Lung (tissue), 16 donors: Measurements from ENCODE around the gene CXXC5. TPM values are rescaled to one million over a fixed set of nuclear protein-coding genes. Genes with fewer than 3 reads are reported as not detected.
"Not testable (repeated sequence)": the region's sequence is repeated elsewhere in the genome, so short reads cannot be mapped to it uniquely, and the experiment has no call there.

Experiments used
- ATAC-seq: fragments of 200-7000 bp; cut with Tn5 transposase; one replicate; pipeline ENCODE4 v1.9.1; 2020; ENCODE audit warnings: moderate number of reproducible peaks; ENCODE audit not compliant: insufficient read depth, low FRiP score
- DNase-seq, 3 donors: peaks; one replicate each; pipeline ENCODE4 v3.0.0-alpha.2; 2013 to 2017
- H3K27ac ChIP-seq, 2 donors: one replicate each; pipeline ENCODE4 v1.5.1; 2013; ENCODE audit warnings: mild to moderate bottlenecking in 2 of 2, moderate library complexity in 2 of 2, control low read depth in 1 of 2, inconsistent platforms in 1 of 2, low read depth in 1 of 2, low read length in 1 of 2
- H3K27me3 ChIP-seq, 3 donors: one replicate each; pipeline ENCODE4 v1.5.1; 2013; ENCODE audit warnings: low read length in 2 of 3; ENCODE audit not compliant: control insufficient read depth in 3 of 3, insufficient read depth in 3 of 3
- H3K36me3 ChIP-seq, 4 donors: one replicate each; pipeline ENCODE4 v1.5.1; 2013; ENCODE audit warnings: low read length in 4 of 4, mild to moderate bottlenecking in 1 of 4, moderate library complexity in 1 of 4; ENCODE audit not compliant: control insufficient read depth in 4 of 4, insufficient read depth in 4 of 4
- H3K4me1 ChIP-seq, 5 donors: one replicate each; pipeline ENCODE4 v1.5.1; 2013; ENCODE audit warnings: low read length in 5 of 5, mild to moderate bottlenecking in 2 of 5, moderate library complexity in 1 of 5; ENCODE audit not compliant: control insufficient read depth in 5 of 5, insufficient read depth in 5 of 5
- H3K4me3 ChIP-seq: one replicate; pipeline ENCODE4 v1.5.1; 2013; ENCODE audit warnings: mild to moderate bottlenecking, control low read depth, moderate library complexity
- H3K9ac ChIP-seq, 2 donors: one replicate each; pipeline ENCODE4 v1.5.1; 2013; ENCODE audit warnings: low read length in 2 of 2, control low read depth in 1 of 2; ENCODE audit not compliant: insufficient read depth in 1 of 2
- H3K9me3 ChIP-seq, 4 donors: one replicate each; pipeline ENCODE4 v1.5.1; 2013; ENCODE audit warnings: low read length in 3 of 4, mild to moderate bottlenecking in 1 of 4, moderate library complexity in 1 of 4; ENCODE audit not compliant: control insufficient read depth in 4 of 4, insufficient read depth in 3 of 4
- CTCF ChIP-seq: IDR thresholded peaks from 2 replicates; pipeline ENCODE4 v1.5.1; 2012; ENCODE audit warnings: mild to moderate bottlenecking; ENCODE audit errors: control extremely low read depth, extremely low read depth
- WGBS, 2 donors: extraction: QIAGEN DNeasy Blood & Tissue Kit; methylation state at CpG; one replicate each; pipeline ENCODE4 v1.1.7; 2013; 5-methylcytosine and 5-hydroxymethylcytosine counted together
- long read RNA-seq, 5 donors: transcript quantifications; one replicate each; lab custom pipeline, GENCODE V29; 2026
- polyA plus RNA-seq, 2 donors: library from polyadenylated mRNA; stranded (reverse); fragments of 200-250 nt; gene quantifications; one replicate each; pipeline ENCODE4 v1.2.1, GENCODE V29; 2013
- total RNA-seq, 2 donors: library from RNA; depleted of rRNA in 1 of 2; stranded (reverse); fragments of >200 nt in 1 of 2; gene quantifications; one replicate each; pipeline ENCODE4 v1.2.1, GENCODE V29; 2014 to 2021
- donor health status: control.
- donor health status: control.
- donor health status: Bipolar disorder and iron deficiency.
- donor health status: healthy.
- donor health status: DM: yes; HTN: yes; CAD: no.

Gene CXXC5
- total RNA-seq: 10 to 100 TPM; 26.5 to 39.8 TPM
- 10 to 100 TPM; 20.7 to 23.5 TPM for polyA plus RNA-seq
- long read RNA-seq, donor 1, transcript CXXC5-201 (3 exons, 2,658 nt): major isoform, 14 of 26 reads
- long read RNA-seq, donor 1, partial matches to known transcripts: 9 of 26 reads
- long read RNA-seq, donor 1, other reads (novel, unspliced or antisense): 0 of 26 reads
- long read RNA-seq, donor 2, partial matches to known transcripts: 0 of 6 reads
- long read RNA-seq, donor 2, other reads (novel, unspliced or antisense): 0 of 6 reads
- long read RNA-seq, donor 3, transcript CXXC5-201 (3 exons, 2,658 nt): major isoform, 8 of 12 reads
- long read RNA-seq, donor 3, partial matches to known transcripts: 0 of 12 reads
- long read RNA-seq, donor 3, other reads (novel, unspliced or antisense): 0 of 12 reads
- long read RNA-seq, donor 4, partial matches to known transcripts: 0 of 5 reads
- long read RNA-seq, donor 4, other reads (novel, unspliced or antisense): 0 of 5 reads
- long read RNA-seq, donor 5, transcript CXXC5-201 (3 exons, 2,658 nt): major isoform, 16 of 52 reads
- long read RNA-seq, donor 5, partial matches to known transcripts: 31 of 52 reads
- long read RNA-seq, donor 5, other reads (novel, unspliced or antisense): 0 of 52 reads

GRCh38 chr5:139648205-139649081 lies at the start of gene CXXC5:
CXXC5 (plus strand) TSS chr5:139648349; CDS start chr5:139680524, 32,175 bp downstream.
- H3K4me3 ChIP-seq: peak within 1 kb of the TSS; percentile 66
- no peaks in the 10 kb centered on the region for H3K36me3 ChIP-seq
- DNase-seq: peak; percentile 85 to 93 (median 90)
- 0 to 1% methylated on average over 39 to 106 of the region's 106 CpGs for WGBS, 2 donors
- no peaks in the 10 kb centered on the region for H3K9me3 ChIP-seq
- peak within 1 kb of the TSS in 1 of 2 donors; percentile 19 for H3K9ac ChIP-seq
- no peaks in the 10 kb centered on the region for H3K27me3 ChIP-seq
- H3K27ac ChIP-seq: peak within 1 kb of the TSS; percentile 80 to 83
- H3K4me1 ChIP-seq: peaks cover 2 to 68% (median 21%) of the 10 kb centered on the region in 5 donors
- ATAC-seq: peak; percentile 67
- TF ChIP-seq CTCF: no peak

GRCh38 chr5:139598601-139598965 lies 49.6 kb upstream of the CXXC5 start:
- 96 to 98% methylated on average over 5 of the region's 5 CpGs for WGBS, 2 donors
- H3K4me3 ChIP-seq, H3K27me3 ChIP-seq, H3K9ac ChIP-seq, H3K27ac ChIP-seq, H3K4me1 ChIP-seq, ATAC-seq, H3K9me3 ChIP-seq, DNase-seq: not testable (repeated sequence)
- H3K36me3 ChIP-seq: peaks cover 5 to 24% (median 10%) of the 10 kb centered on the region in 4 donors

- Histone ChIP-seq H3K27ac (no peak overlapping the region), H3K27me3 (no peaks in the 10 kb centered on the region), H3K9me3 (no peaks in the 10 kb centered on the region), H3K4me3 (no peak overlapping the region), H3K4me1 (peaks cover 0 to under 1% (median 0%) of the 10 kb centered on the region in 5 donors), H3K9ac (no peak overlapping the region), H3K36me3 (peaks cover 7 to 24% (median 12%) of the 10 kb centered on the region in 4 donors)
- no peak for ATAC-seq
- no peak for TF ChIP-seq CTCF
- WGBS, 2 donors: 77 to 79% methylated on average over 7 of the region's 7 CpGs
- DNase-seq: no peak
Measured at GRCh38 chr5:139600336-139600949, 47.7 kb upstream of the CXXC5 start.
